SK-N-SH treated with all-trans-retinoic acid at 6 μM for 48 hours (cell line): ENCODE data around the gene KRTAP16-1.

Experiments used
- CSDC2 ChIP-seq: fragments of 250-450 bp; sonication (Bioruptor Pico); IDR thresholded peaks from 2 replicates; pipeline ENCODE4 v1.5.0; 2020; ENCODE audit warnings: mild to moderate bottlenecking, moderate library complexity
- GLIS3 ChIP-seq: fragments of 250-450 bp; sonication (Bioruptor Pico); IDR thresholded peaks from 2 replicates; pipeline ENCODE4 v1.5.0; 2020; ENCODE audit warnings: mild to moderate bottlenecking, moderate library complexity
- ZC3H10 ChIP-seq: fragments of 250-450 bp; sonication (Bioruptor Pico); IDR thresholded peaks from 2 replicates; pipeline ENCODE4 v1.5.1; 2021; ENCODE audit warnings: mild to moderate bottlenecking, moderate library complexity
- ZFP30 ChIP-seq: fragments of 450-650 bp; formaldehyde crosslinking; IDR thresholded peaks from 2 replicates; pipeline ENCODE4 v1.5.0; 2022; ENCODE audit warnings: mild to moderate bottlenecking, moderate library complexity
- ZNF70 ChIP-seq: fragments of 450-650 bp; formaldehyde crosslinking; IDR thresholded peaks from 2 replicates; pipeline ENCODE4 v1.5.0; 2020; ENCODE audit warnings: mild to moderate bottlenecking, moderate library complexity

DNA sequence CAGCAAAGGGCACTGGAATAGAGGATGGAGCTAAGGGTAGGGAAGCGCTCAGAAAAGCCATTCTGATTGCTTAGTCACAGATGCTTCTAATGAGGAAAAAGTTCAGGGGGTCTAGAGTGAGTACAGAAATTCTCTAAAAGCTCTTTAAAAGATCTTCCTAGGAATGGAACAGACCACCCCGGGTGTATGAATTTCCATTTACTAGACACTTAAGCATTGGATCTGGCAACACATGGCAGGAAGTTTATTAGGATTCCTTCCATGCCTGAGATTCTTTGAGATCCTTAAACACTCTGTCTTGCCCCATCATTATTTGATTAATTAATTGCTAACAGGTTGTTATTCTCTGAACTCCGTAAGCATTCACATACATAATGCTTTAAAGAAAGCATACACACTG, 25.1 kb downstream of the KRTAP16-1 start:
- TF ChIP-seq ZFP30 (CRISPR knock-in tag), result no peak
- TF ChIP-seq CSDC2 (CRISPR knock-in tag), result no peak
- no peak for TF ChIP-seq ZC3H10 (CRISPR knock-in tag)
- no peak for TF ChIP-seq GLIS3
- no peak for TF ChIP-seq ZNF70
